Endodermal cell (in vitro differentiated cells): ENCODE measurements around the gene CACNG6. TPM values are rescaled to one million over a fixed set of nuclear protein-coding genes. Genes with fewer than 3 reads are reported as not detected.

Experiments used
- DNase-seq: peaks from one replicate; pipeline ENCODE4 v3.0.0-alpha.2; 2017
- H3K27ac ChIP-seq: 2 replicates; pipeline ENCODE4 v1.5.1; 2013; ENCODE audit warnings: mild to moderate bottlenecking, low read depth, low read length, moderate library complexity
- H3K27me3 ChIP-seq: 2 replicates; pipeline ENCODE4 v1.6.1; 2013; ENCODE audit warnings: mild to moderate bottlenecking, low read length, moderate library complexity; ENCODE audit not compliant: insufficient read depth, control insufficient read depth, poor library complexity, severe bottlenecking
- H3K36me3 ChIP-seq: 2 replicates; pipeline ENCODE4 v1.7.0; 2013; ENCODE audit warnings: mild to moderate bottlenecking, low read length, moderate library complexity; ENCODE audit not compliant: control insufficient read depth, insufficient read depth
- H3K4me1 ChIP-seq: one replicate; pipeline ENCODE4 v1.7.0; 2013; ENCODE audit warnings: low read length; ENCODE audit not compliant: control insufficient read depth, insufficient read depth
- H3K4me3 ChIP-seq: 2 replicates; pipeline ENCODE4 v1.5.1; 2013; ENCODE audit warnings: mild to moderate bottlenecking, low read length, moderate library complexity
- H3K9ac ChIP-seq: 2 replicates; pipeline ENCODE4 v1.6.1; 2013; ENCODE audit warnings: mild to moderate bottlenecking, low read length, moderate library complexity; ENCODE audit not compliant: poor library complexity, severe bottlenecking; ENCODE audit errors: extremely low read depth
- H3K9me3 ChIP-seq: 2 replicates; pipeline ENCODE4 v1.6.1; 2013; ENCODE audit warnings: mild to moderate bottlenecking, low read length, moderate library complexity; ENCODE audit not compliant: control insufficient read depth
- H3K27ac Mint-ChIP-seq: 2 replicates; pipeline ENCODE4 v1.8.0; 2020; ENCODE audit warnings: mixed read lengths
- H3K27me3 Mint-ChIP-seq: 2 replicates; pipeline ENCODE4 v1.8.0; 2021; ENCODE audit warnings: mild to moderate bottlenecking, mixed read lengths; ENCODE audit not compliant: insufficient read depth
- H3K36me3 Mint-ChIP-seq: 2 replicates; pipeline ENCODE4 v1.8.0; 2020; ENCODE audit warnings: low read depth, mixed read lengths
- H3K4me1 Mint-ChIP-seq: 2 replicates; pipeline ENCODE4 v1.8.0; 2020; ENCODE audit warnings: mixed read lengths
- H3K4me3 Mint-ChIP-seq: 2 replicates; pipeline ENCODE4 v1.8.0; 2020; ENCODE audit warnings: mild to moderate bottlenecking, moderate library complexity, mixed read lengths
- H3K9me3 Mint-ChIP-seq: 2 replicates; pipeline ENCODE4 v1.8.0; 2020; ENCODE audit warnings: mild to moderate bottlenecking, mixed read lengths
- CTCF ChIP-seq: fragments of 200-600 bp; sonication (generic); conservative IDR thresholded peaks from 2 replicates; pipeline ENCODE4 v1.5.0; 2021; ENCODE audit warnings: antibody characterized with exemption, mild to moderate bottlenecking
- WGBS, 2 experiments: methylation state at CpG; one replicate each; pipeline versions ENCODE4 v1.1.5 to v1.1.7; 2013; ENCODE audit warnings: missing lambda C conversion rate in 2 of 2, mixed read lengths in 1 of 2; ENCODE audit not compliant: insufficient coverage in 1 of 2, insufficient read length in 1 of 2; 5-methylcytosine and 5-hydroxymethylcytosine counted together
- total RNA-seq, 2 donors: library from RNA; stranded (reverse); fragmentation: NEBNext Ultra II Directional in 1 of 2; extraction: Animal tissue kit (Norgen Biotek cat#: 25700) in 1 of 2; gene quantifications; 2 replicates in 1 of 2; 3 replicates in 1 of 2; pipeline ENCODE4 v1.2.1, GENCODE V29; 2021

The CACNG6 gene
- total RNA-seq, 2 donors from 2014 or later: 0.92 to 1.8 TPM

GRCh38 chr19:53982001-53982451, 9.4 kb upstream of the CACNG6 start:
- Histone ChIP-seq H3K27me3 (peaks cover 28% of the 10 kb centered on the region), H3K4me1 (no peaks in the 10 kb centered on the region), H3K9ac (no peak overlapping the region), H3K36me3 (no peaks in the 10 kb centered on the region), H3K9me3 (no peaks in the 10 kb centered on the region), H3K27ac (no peak overlapping the region), H3K4me3 (no peak overlapping the region)
- H3K4me3 Mint-ChIP-seq: peak overlapping the region; percentile 41
- peak; percentile 80 for DNase-seq
- H3K4me1 Mint-ChIP-seq: peaks cover 8% of the 10 kb centered on the region
- peaks cover 24% of the 10 kb centered on the region for H3K9me3 Mint-ChIP-seq
- TF ChIP-seq CTCF: no peak
- WGBS, 2 experiments: 18 to 24% methylated on average over 24 to 62 of the region's 62 CpGs
- H3K36me3 Mint-ChIP-seq: no peaks in the 10 kb centered on the region
- no peak overlapping the region for H3K27ac Mint-ChIP-seq
- peaks cover 48% of the 10 kb centered on the region for H3K27me3 Mint-ChIP-seq

- H3K27me3 ChIP-seq: peaks cover 28% of the 10 kb centered on the region
- no peaks in the 10 kb centered on the region for H3K9me3 ChIP-seq
- Mint-ChIP-seq H3K9me3 (peaks cover 24% of the 10 kb centered on the region), H3K27me3 (peaks cover 44% of the 10 kb centered on the region), H3K27ac (no peak overlapping the region), H3K4me3 (no peak overlapping the region), H3K4me1 (peaks cover 8% of the 10 kb centered on the region), H3K36me3 (no peaks in the 10 kb centered on the region)
- no peaks in the 10 kb centered on the region for H3K36me3 ChIP-seq
- no peaks in the 10 kb centered on the region for H3K4me1 ChIP-seq
- no peak for TF ChIP-seq CTCF
- peak; percentile 71 for DNase-seq
- H3K27ac ChIP-seq: no peak overlapping the region
- no peak overlapping the region for H3K9ac ChIP-seq
- H3K4me3 ChIP-seq: no peak overlapping the region
- 6% methylated on average over 40 of the region's 61 CpGs; no CpG with 5 or more reads in 1 of the 2 experiments for WGBS, 2 experiments
Observed at GRCh38 chr19:53982611-53983010, 8.8 kb upstream of the CACNG6 start.

- TF ChIP-seq CTCF: no peak
- Histone ChIP-seq H3K4me3 (no peak overlapping the region), H3K9ac (no peak overlapping the region), H3K9me3 (no peaks in the 10 kb centered on the region), H3K27ac (no peak overlapping the region), H3K27me3 (peaks cover 28% of the 10 kb centered on the region), H3K4me1 (no peaks in the 10 kb centered on the region), H3K36me3 (no peaks in the 10 kb centered on the region)
- WGBS, 2 experiments: 94% methylated on average over 17 to 24 of the region's 24 CpGs
- Mint-ChIP-seq H3K27ac (no peak overlapping the region), H3K36me3 (no peaks in the 10 kb centered on the region), H3K9me3 (peaks cover 16% of the 10 kb centered on the region), H3K4me3 (no peak overlapping the region), H3K27me3 (peaks cover 38% of the 10 kb centered on the region), H3K4me1 (peaks cover 8% of the 10 kb centered on the region)
- no peak for DNase-seq
Observed at GRCh38 chr19:53983457-53984289, 7.8 kb upstream of the CACNG6 start.
